ENCODE results near the gene CACNG8.

Gene CACNG8

GRCh38 chr19:53962887-53963431 is at the start of gene CACNG8:
Gene CACNG8, plus strand, starts transcription at chr19:53962937.
- no peaks in the 10 kb centered on the region for H3K36me3 ChIP-seq (ENCODE audit: control insufficient read depth, insufficient read depth, low read length)
- no peaks in the 10 kb centered on the region for H3K27me3 ChIP-seq (replicated peaks; ENCODE audit: control insufficient read depth, insufficient read depth, low read length)
- no peak for TF ChIP-seq CTCF (IDR thresholded peaks at IDR 0.05; ENCODE audit: insufficient read depth, low read length, poor library complexity, severe bottlenecking)
- no peak for DNase-seq (ENCODE audit: extremely low read depth, insufficient read length)
- no peak within 1 kb of the TSS for H3K4me3 ChIP-seq (replicated peaks; ENCODE audit: low read depth, low read length)

GRCh38 chr19:53915000-53915399 is 47.7 kb upstream of the CACNG8 start:
- no peak for DNase-seq (ENCODE audit: extremely low read depth, insufficient read length)
- TF ChIP-seq CTCF (IDR thresholded peaks at IDR 0.05; ENCODE audit: insufficient read depth, low read length, poor library complexity, severe bottlenecking) = no peak
- Histone ChIP-seq H3K27me3 (replicated peaks; ENCODE audit: control insufficient read depth, insufficient read depth, low read length) (no peaks in the 10 kb centered on the region), H3K36me3 (ENCODE audit: control insufficient read depth, insufficient read depth, low read length) (no peaks in the 10 kb centered on the region), H3K4me3 (replicated peaks; ENCODE audit: low read depth, low read length) (no peak overlapping the region)

GRCh38 chr19:53916004-53916403 is 46.7 kb upstream of the CACNG8 start:
- no peak for TF ChIP-seq CTCF (IDR thresholded peaks at IDR 0.05; ENCODE audit: insufficient read depth, low read length, poor library complexity, severe bottlenecking)
- Histone ChIP-seq H3K4me3 (replicated peaks; ENCODE audit: low read depth, low read length) (no peak overlapping the region), H3K36me3 (ENCODE audit: control insufficient read depth, insufficient read depth, low read length) (no peaks in the 10 kb centered on the region), H3K27me3 (replicated peaks; ENCODE audit: control insufficient read depth, insufficient read depth, low read length) (no peaks in the 10 kb centered on the region)
- DNase-seq (ENCODE audit: extremely low read depth, insufficient read length) = no peak

- no peak overlapping the region for H3K4me3 ChIP-seq (replicated peaks; ENCODE audit: low read depth, low read length)
- no peaks in the 10 kb centered on the region for H3K36me3 ChIP-seq (ENCODE audit: control insufficient read depth, insufficient read depth, low read length)
- no peak for TF ChIP-seq CTCF (IDR thresholded peaks at IDR 0.05; ENCODE audit: insufficient read depth, low read length, poor library complexity, severe bottlenecking)
- no peak for DNase-seq (ENCODE audit: extremely low read depth, insufficient read length)
- no peaks in the 10 kb centered on the region for H3K27me3 ChIP-seq (replicated peaks; ENCODE audit: control insufficient read depth, insufficient read depth, low read length)
These were observed 45.4 kb upstream of the CACNG8 start for GRCh38 chr19:53917356-53917755.

GRCh38 chr19:53927739-53928138 is 35.0 kb upstream of the CACNG8 start:
- no peak for TF ChIP-seq CTCF (IDR thresholded peaks at IDR 0.05; ENCODE audit: insufficient read depth, low read length, poor library complexity, severe bottlenecking)
- H3K36me3 ChIP-seq (ENCODE audit: control insufficient read depth, insufficient read depth, low read length) = no peaks in the 10 kb centered on the region
- H3K4me3 ChIP-seq (replicated peaks; ENCODE audit: low read depth, low read length) = no peak overlapping the region
- DNase-seq (ENCODE audit: extremely low read depth, insufficient read length) = no peak
- H3K27me3 ChIP-seq (replicated peaks; ENCODE audit: control insufficient read depth, insufficient read depth, low read length) = no peaks in the 10 kb centered on the region

- no peak overlapping the region for H3K4me3 ChIP-seq (replicated peaks; ENCODE audit: low read depth, low read length)
- no peaks in the 10 kb centered on the region for H3K27me3 ChIP-seq (replicated peaks; ENCODE audit: control insufficient read depth, insufficient read depth, low read length)
- no peak for DNase-seq (ENCODE audit: extremely low read depth, insufficient read length)
- no peaks in the 10 kb centered on the region for H3K36me3 ChIP-seq (ENCODE audit: control insufficient read depth, insufficient read depth, low read length)
- TF ChIP-seq CTCF (IDR thresholded peaks at IDR 0.05; ENCODE audit: insufficient read depth, low read length, poor library complexity, severe bottlenecking) = no peak
These were observed 26.7 kb upstream of the CACNG8 start for GRCh38 chr19:53936029-53936428.
